Measurements from ENCODE around the gene PLLP.

Gene PLLP

GRCh38 chr16:57216968-57217367 is 67.5 kb downstream of the PLLP start:
- TF ChIP-seq FOXM1 (IDR thresholded peaks at IDR 0.05; ENCODE audit: borderline replicate concordance, low read depth) = no peak
- TF ChIP-seq YY1 (IDR thresholded peaks at IDR 0.05; ENCODE audit: low read depth) = no peak
- TF ChIP-seq ZBTB7A (IDR thresholded peaks at IDR 0.05; ENCODE audit: low read depth) = no peak
- TF ChIP-seq, protein P1, sequence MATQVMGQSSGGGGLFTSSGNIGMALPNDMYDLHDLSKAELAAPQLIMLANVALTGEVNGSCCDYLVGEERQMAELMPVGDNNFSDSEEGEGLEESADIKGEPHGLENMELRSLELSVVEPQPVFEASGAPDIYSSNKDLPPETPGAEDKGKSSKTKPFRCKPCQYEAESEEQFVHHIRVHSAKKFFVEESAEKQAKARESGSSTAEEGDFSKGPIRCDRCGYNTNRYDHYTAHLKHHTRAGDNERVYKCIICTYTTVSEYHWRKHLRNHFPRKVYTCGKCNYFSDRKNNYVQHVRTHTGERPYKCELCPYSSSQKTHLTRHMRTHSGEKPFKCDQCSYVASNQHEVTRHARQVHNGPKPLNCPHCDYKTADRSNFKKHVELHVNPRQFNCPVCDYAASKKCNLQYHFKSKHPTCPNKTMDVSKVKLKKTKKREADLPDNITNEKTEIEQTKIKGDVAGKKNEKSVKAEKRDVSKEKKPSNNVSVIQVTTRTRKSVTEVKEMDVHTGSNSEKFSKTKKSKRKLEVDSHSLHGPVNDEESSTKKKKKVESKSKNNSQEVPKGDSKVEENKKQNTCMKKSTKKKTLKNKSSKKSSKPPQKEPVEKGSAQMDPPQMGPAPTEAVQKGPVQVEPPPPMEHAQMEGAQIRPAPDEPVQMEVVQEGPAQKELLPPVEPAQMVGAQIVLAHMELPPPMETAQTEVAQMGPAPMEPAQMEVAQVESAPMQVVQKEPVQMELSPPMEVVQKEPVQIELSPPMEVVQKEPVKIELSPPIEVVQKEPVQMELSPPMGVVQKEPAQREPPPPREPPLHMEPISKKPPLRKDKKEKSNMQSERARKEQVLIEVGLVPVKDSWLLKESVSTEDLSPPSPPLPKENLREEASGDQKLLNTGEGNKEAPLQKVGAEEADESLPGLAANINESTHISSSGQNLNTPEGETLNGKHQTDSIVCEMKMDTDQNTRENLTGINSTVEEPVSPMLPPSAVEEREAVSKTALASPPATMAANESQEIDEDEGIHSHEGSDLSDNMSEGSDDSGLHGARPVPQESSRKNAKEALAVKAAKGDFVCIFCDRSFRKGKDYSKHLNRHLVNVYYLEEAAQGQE (IDR thresholded peaks at IDR 0.05; ENCODE audit: low read depth) = no peak
- no peak for TF ChIP-seq RAD21 (IDR thresholded peaks at IDR 0.05; ENCODE audit: low read depth)
- TF ChIP-seq MAX (IDR thresholded peaks at IDR 0.05) = no peak
- TF ChIP-seq TCF12 (IDR thresholded peaks at IDR 0.05; ENCODE audit: low read depth) = no peak
- no peak for TF ChIP-seq CREB1 (IDR thresholded peaks at IDR 0.05; ENCODE audit: low read depth)
- no peak for TF ChIP-seq NFIC (IDR thresholded peaks at IDR 0.05)

DNA sequence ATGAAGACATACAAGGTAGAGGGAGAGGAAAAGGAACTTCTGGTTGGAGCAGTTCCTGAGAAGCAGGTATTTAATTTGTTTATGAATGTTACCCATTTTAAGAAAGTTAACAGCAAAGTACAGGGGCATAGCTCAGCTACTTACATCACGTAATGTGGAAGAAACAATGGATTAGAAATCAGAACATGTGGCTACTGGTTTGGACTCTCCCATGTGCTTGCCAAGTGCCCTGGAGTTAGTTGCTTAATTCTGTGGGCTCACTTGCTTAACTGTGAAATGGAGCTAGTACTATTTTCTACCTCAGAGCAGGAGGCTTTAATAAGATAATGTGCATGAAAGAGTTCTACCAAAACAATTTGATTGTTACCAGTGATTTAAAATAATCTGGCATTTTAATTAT is 71.0 kb downstream of the PLLP start:
- TF ChIP-seq, protein P1 (IDR thresholded peaks at IDR 0.05; ENCODE audit: low read depth) = no peak
- TF ChIP-seq ZBTB7A (IDR thresholded peaks at IDR 0.05; ENCODE audit: low read depth) (no peak), EP300 (IDR thresholded peaks at IDR 0.05; ENCODE audit: borderline replicate concordance) (no peak)
- TF ChIP-seq, protein P2, sequence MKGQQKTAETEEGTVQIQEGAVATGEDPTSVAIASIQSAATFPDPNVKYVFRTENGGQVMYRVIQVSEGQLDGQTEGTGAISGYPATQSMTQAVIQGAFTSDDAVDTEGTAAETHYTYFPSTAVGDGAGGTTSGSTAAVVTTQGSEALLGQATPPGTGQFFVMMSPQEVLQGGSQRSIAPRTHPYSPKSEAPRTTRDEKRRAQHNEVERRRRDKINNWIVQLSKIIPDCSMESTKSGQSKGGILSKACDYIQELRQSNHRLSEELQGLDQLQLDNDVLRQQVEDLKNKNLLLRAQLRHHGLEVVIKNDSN (IDR thresholded peaks at IDR 0.05) = no peak

- TF ChIP-seq TCF12 (IDR thresholded peaks at IDR 0.05; ENCODE audit: low read depth) = no peak
- TF ChIP-seq ZBTB7A (IDR thresholded peaks at IDR 0.05; ENCODE audit: low read depth) = no peak
- TF ChIP-seq, protein P2 (IDR thresholded peaks at IDR 0.05) = no peak
- TF ChIP-seq EP300 (IDR thresholded peaks at IDR 0.05; ENCODE audit: borderline replicate concordance) = no peak
- TF ChIP-seq RAD21 (IDR thresholded peaks at IDR 0.05; ENCODE audit: low read depth) = no peak
- TF ChIP-seq YY1 (IDR thresholded peaks at IDR 0.05; ENCODE audit: low read depth) = no peak
Observed at GRCh38 chr16:57209780-57210179, 74.7 kb downstream of the PLLP start.

DNA sequence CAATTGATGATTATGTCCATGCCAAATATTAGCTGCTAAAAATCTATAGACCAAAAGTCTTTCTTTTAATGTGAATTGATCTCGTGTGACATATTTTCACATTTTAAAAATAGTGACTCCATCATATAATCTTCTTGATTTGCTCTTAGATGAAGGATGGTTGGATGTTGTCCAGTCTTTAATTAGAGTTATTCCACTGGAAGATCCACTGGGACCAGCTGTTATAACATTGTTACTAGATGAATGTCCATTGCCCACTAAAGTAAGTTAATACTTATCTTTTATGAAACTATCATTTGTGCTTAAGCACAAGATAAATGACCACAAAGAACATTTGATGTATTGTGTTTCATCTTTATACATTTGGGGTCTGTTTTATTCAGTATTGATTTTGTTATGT is 75.5 kb downstream of the PLLP start:
- no peak for TF ChIP-seq YY1 (IDR thresholded peaks at IDR 0.05; ENCODE audit: low read depth)
- no peak for TF ChIP-seq EP300 (IDR thresholded peaks at IDR 0.05; ENCODE audit: borderline replicate concordance)
- no peak for TF ChIP-seq TCF12 (IDR thresholded peaks at IDR 0.05; ENCODE audit: low read depth)
- TF ChIP-seq CREB1 (IDR thresholded peaks at IDR 0.05; ENCODE audit: low read depth) = no peak
- no peak for TF ChIP-seq MAX (IDR thresholded peaks at IDR 0.05)
- no peak for TF ChIP-seq ZBTB7A (IDR thresholded peaks at IDR 0.05; ENCODE audit: low read depth)
- no peak for TF ChIP-seq TEAD4 (IDR thresholded peaks at IDR 0.05)

All from Ishikawa (cell line).